Vagina (tissue), 2 donors: ENCODE measurements around the gene IL17A. TPM values are rescaled to one million over a fixed set of nuclear protein-coding genes. Genes with fewer than 3 reads are reported as not detected.
"Not testable (repeated sequence)": the region's sequence is repeated elsewhere in the genome, so short reads cannot be mapped to it uniquely, and the experiment has no call there.

Source experiments
- DNase-seq, 2 donors: peaks; one replicate each; pipeline ENCODE4 v3.0.0-alpha.2; 2017; ENCODE audit errors: extremely low spot score in 2 of 2
- H3K27ac ChIP-seq: fragments of 200-600 bp; sonication (generic); one replicate; pipeline ENCODE4 v1.5.1; 2019
- H3K27me3 ChIP-seq: fragments of 200-600 bp; sonication (generic); one replicate; pipeline ENCODE4 v1.5.1; 2019
- H3K36me3 ChIP-seq, 2 donors: fragments of 200-600 bp; sonication (generic); one replicate each; pipeline ENCODE4 v1.5.1; 2017 to 2019
- H3K4me1 ChIP-seq: fragments of 200-600 bp; sonication (generic); one replicate; pipeline ENCODE4 v1.5.1; 2019
- H3K4me3 ChIP-seq, 2 donors: fragments of 200-600 bp; sonication (generic); 1 replicate in 1 of 2; 2 replicates in 1 of 2; pipeline ENCODE4 v1.5.1; 2016 to 2019
- H3K9me3 ChIP-seq: fragments of 200-600 bp; sonication (generic); one replicate; pipeline ENCODE4 v1.5.1; 2019
- POLR2A ChIP-seq, 2 donors: fragments of 450-650 bp; IDR thresholded peaks; one replicate each; pipeline ENCODE4 v1.6.1; 2017; ENCODE audit warnings: antibody characterized with exemption in 2 of 2, mild to moderate bottlenecking in 2 of 2, moderate library complexity in 2 of 2
- POLR2AphosphoS5 ChIP-seq, 2 donors: sonication (generic); formaldehyde crosslinking; IDR thresholded peaks; one replicate each; pipeline ENCODE4 v1.9.0; 2017; ENCODE audit warnings: antibody characterized with exemption in 2 of 2, mild to moderate bottlenecking in 2 of 2, low read depth in 1 of 2; ENCODE audit not compliant: insufficient read depth in 1 of 2
- intact Hi-C: fragments of 100-400 bp; cut with DNase I; formaldehyde crosslinking; loops from one replicate; pipeline ENCODE4 v1.15.1; 2023
- total RNA-seq: library from RNA; depleted of rRNA; stranded (reverse); fragments of >200 nt; gene quantifications from one replicate; pipeline ENCODE4 v1.2.3, GENCODE V29; 2016
- TF ChIP-seq, protein P1 (sequence below), 3 experiments: fragments of 450-650 bp in 2 of 3; fragments of 200-600 bp in 1 of 3; sonication (generic) in 1 of 3; IDR thresholded peaks; one replicate each; pipeline ENCODE4 v1.5.1; 2017 to 2019; ENCODE audit warnings: antibody characterized with exemption in 3 of 3, mild to moderate bottlenecking in 2 of 3, moderate library complexity in 2 of 3

The IL17A gene
- total RNA-seq, 1 donor from 2014 or later = not detected

DNA sequence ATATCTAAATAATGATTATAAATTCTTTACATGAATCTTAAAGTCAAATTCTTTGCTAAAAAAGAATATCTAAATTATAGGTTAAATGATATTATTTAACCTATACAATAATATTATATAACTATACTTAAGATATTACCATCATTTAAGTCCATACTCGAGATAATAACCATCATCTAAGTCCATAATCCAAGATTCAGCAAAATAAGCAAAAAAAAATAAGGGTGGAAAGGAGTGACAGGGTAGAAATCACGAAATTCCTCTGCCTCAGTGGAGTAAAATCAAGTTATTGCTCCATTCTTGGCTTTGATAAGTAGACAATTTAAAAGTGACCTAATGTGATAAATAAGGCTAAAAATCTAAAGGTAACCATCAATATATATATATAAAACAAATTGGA, 9.7 kb downstream of the IL17A start:
- intact Hi-C loops = no loop called here
- H3K4me1 ChIP-seq = no peaks in the 10 kb centered on the region
- no peak overlapping the region for H3K27ac ChIP-seq
- TF ChIP-seq, protein P1, sequence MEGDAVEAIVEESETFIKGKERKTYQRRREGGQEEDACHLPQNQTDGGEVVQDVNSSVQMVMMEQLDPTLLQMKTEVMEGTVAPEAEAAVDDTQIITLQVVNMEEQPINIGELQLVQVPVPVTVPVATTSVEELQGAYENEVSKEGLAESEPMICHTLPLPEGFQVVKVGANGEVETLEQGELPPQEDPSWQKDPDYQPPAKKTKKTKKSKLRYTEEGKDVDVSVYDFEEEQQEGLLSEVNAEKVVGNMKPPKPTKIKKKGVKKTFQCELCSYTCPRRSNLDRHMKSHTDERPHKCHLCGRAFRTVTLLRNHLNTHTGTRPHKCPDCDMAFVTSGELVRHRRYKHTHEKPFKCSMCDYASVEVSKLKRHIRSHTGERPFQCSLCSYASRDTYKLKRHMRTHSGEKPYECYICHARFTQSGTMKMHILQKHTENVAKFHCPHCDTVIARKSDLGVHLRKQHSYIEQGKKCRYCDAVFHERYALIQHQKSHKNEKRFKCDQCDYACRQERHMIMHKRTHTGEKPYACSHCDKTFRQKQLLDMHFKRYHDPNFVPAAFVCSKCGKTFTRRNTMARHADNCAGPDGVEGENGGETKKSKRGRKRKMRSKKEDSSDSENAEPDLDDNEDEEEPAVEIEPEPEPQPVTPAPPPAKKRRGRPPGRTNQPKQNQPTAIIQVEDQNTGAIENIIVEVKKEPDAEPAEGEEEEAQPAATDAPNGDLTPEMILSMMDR (IDR thresholded peaks at IDR 0.05) = no peak
- no peak for TF ChIP-seq POLR2A (IDR thresholded peaks at IDR 0.05)
- TF ChIP-seq POLR2AphosphoS5 (IDR thresholded peaks at IDR 0.05; ENCODE audit: insufficient read depth in 1 of 2, low read depth in 1 of 2) = no peak
- no peak for DNase-seq
- no peaks in the 10 kb centered on the region for H3K36me3 ChIP-seq
- H3K9me3 ChIP-seq = no peaks in the 10 kb centered on the region
- H3K4me3 ChIP-seq = no peak overlapping the region
- H3K27me3 ChIP-seq = no peaks in the 10 kb centered on the region

DNA sequence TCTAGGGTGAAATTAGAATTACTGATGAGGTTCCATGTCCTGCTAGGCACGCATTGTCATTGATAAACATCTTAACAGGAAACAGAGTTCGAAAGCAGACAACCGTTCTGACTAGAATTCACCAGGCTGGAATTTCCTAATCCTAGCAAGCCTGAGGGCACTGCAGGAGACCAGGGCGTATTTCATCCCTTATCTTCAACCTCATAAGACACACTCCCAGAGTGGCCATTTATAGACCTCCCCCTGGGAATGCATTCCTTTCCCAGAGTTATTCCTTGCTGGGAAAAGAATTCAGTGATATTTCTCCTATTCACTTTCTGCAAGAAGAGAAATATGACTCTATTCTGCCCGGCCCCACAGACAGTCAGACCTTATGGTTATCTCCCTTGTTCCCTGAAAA, 13.9 kb downstream of the IL17A start:
- H3K4me1 ChIP-seq, H3K27me3 ChIP-seq, H3K27ac ChIP-seq, intact Hi-C loops, H3K4me3 ChIP-seq, DNase-seq, H3K9me3 ChIP-seq, H3K36me3 ChIP-seq: not testable (repeated sequence)

DNA sequence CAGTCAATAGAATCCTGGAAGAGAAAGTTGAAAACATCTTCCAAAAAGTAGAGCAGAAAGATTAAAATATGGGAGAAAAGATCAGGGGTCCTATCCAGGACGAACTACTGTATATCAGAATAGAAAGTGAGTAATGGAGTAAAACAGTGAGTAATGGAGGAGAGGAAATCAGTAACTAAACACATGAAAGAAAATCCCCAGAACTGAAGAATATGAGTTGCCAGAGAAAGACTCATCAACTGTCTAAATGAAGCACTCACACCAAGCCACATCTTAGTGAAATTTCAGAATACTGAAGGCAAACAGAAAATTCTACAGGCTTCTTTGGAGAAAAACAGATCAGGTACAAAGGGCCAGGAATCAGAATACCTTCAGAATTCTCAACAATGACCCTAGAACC, 14.9 kb downstream of the IL17A start:
- no peak for DNase-seq
- no peaks in the 10 kb centered on the region for H3K9me3 ChIP-seq
- H3K4me1 ChIP-seq = no peaks in the 10 kb centered on the region
- no peaks in the 10 kb centered on the region for H3K27me3 ChIP-seq
- no peaks in the 10 kb centered on the region for H3K36me3 ChIP-seq
- no peak for TF ChIP-seq POLR2A (IDR thresholded peaks at IDR 0.05)
- TF ChIP-seq, protein P1 (IDR thresholded peaks at IDR 0.05) = no peak
- TF ChIP-seq POLR2AphosphoS5 (IDR thresholded peaks at IDR 0.05; ENCODE audit: insufficient read depth in 1 of 2, low read depth in 1 of 2) = no peak
- no peak overlapping the region for H3K4me3 ChIP-seq
- intact Hi-C loops = no loop called here
- no peak overlapping the region for H3K27ac ChIP-seq

DNA sequence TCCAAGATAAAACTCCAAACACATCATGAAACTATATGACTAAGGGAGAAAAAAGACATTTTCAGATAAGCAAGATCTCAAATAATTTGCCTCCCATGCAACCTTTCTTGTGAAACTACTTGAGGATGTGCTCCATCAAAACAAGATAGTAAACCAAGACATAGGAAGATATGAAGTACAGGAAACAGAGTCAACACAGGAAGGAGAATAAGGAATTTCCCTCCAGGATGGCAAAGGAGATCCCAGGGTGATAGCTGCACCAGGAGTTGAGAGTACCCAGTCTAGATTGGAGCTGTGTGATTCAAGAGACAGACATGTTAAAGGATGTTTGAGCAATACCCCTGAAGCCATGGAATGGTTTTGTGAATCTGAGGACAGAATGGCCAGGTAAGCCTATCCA, 15.3 kb downstream of the IL17A start:
- no peak for TF ChIP-seq POLR2A (IDR thresholded peaks at IDR 0.05)
- no peak for TF ChIP-seq POLR2AphosphoS5 (IDR thresholded peaks at IDR 0.05; ENCODE audit: insufficient read depth in 1 of 2, low read depth in 1 of 2)
- TF ChIP-seq, protein P1 (IDR thresholded peaks at IDR 0.05) = no peak
- intact Hi-C loops = no loop called here
- Histone ChIP-seq H3K36me3 (no peaks in the 10 kb centered on the region), H3K27ac (no peak overlapping the region), H3K4me1 (no peaks in the 10 kb centered on the region), H3K27me3 (no peaks in the 10 kb centered on the region), H3K4me3 (no peak overlapping the region), H3K9me3 (no peaks in the 10 kb centered on the region)
- no peak for DNase-seq

DNA sequence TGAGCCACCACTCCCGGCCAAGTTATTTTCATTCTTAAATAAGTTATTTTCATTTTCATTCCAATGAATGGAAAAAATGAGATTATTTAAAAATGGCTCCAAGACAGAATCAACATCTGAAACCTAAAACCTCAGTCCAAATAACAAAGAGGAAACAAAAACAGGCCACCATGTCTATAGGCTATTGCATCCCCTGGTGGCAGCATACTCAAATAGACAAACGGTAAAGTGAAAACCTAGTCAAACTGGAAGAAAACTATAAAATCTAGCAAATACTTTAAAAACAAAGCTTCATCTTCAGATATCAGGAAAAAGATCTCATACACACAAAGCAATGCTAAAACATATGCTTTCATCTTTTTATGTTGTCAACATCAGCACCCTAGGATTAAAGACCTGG, 20.9 kb downstream of the IL17A start:
- H3K9me3 ChIP-seq = no peaks in the 10 kb centered on the region
- H3K36me3 ChIP-seq = no peaks in the 10 kb centered on the region
- TF ChIP-seq POLR2A (IDR thresholded peaks at IDR 0.05) (no peak), POLR2AphosphoS5 (IDR thresholded peaks at IDR 0.05; ENCODE audit: insufficient read depth in 1 of 2, low read depth in 1 of 2) (no peak)
- TF ChIP-seq, protein P1 (IDR thresholded peaks at IDR 0.05) = no peak
- H3K27ac ChIP-seq = no peak overlapping the region
- DNase-seq = no peak
- intact Hi-C loops = no loop called here
- H3K4me3 ChIP-seq = no peak overlapping the region
- H3K27me3 ChIP-seq = no peaks in the 10 kb centered on the region
- H3K4me1 ChIP-seq = no peaks in the 10 kb centered on the region

DNA sequence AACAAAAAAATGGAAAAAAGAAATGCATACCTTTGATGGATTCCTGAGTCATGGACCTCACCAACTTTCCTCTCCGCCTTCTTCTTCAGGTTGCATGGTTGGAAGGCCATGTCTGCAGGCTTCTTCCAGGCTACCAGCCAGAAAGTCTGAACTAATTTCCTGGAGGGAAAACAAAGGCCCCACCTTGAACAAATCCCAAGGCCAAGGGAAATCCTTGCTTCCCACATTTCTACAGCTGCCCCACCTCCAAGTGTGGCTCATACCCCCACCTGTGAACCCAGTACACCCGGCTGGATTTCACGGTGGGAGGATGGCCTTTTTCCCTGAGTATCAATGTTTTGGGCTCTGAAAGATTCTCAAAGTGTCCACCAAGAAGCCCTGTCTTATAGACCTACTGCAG, 22.4 kb downstream of the IL17A start:
- Histone ChIP-seq H3K27ac (no peak overlapping the region), H3K36me3 (no peaks in the 10 kb centered on the region), H3K27me3 (no peaks in the 10 kb centered on the region), H3K9me3 (no peaks in the 10 kb centered on the region), H3K4me1 (no peaks in the 10 kb centered on the region), H3K4me3 (no peak overlapping the region)
- TF ChIP-seq, protein P1 (IDR thresholded peaks at IDR 0.05) = no peak
- TF ChIP-seq POLR2AphosphoS5 (IDR thresholded peaks at IDR 0.05; ENCODE audit: insufficient read depth in 1 of 2, low read depth in 1 of 2) (no peak), POLR2A (IDR thresholded peaks at IDR 0.05) (no peak)
- intact Hi-C loops = no loop called here
- no peak for DNase-seq
